Erythroblast (primary cell): ENCODE results near the gene KRTAP5-1.

Experiments
- DNase-seq, 2 experiments: peaks; one replicate each; lab custom pipeline; 2025; lab: John Stamatoyannopoulos, UW
- GATA1 ChIP-seq: IDR thresholded peaks from 2 replicates; pipeline ENCODE4 v1.6.1; 2011; ENCODE audit warnings: low read depth, mild to moderate bottlenecking, control low read depth, low read length, moderate library complexity
- POLR2A ChIP-seq: IDR thresholded peaks from 2 replicates; pipeline ENCODE4 v1.6.1; 2011; ENCODE audit warnings: mild to moderate bottlenecking, low read length

Gene KRTAP5-1

DNA sequence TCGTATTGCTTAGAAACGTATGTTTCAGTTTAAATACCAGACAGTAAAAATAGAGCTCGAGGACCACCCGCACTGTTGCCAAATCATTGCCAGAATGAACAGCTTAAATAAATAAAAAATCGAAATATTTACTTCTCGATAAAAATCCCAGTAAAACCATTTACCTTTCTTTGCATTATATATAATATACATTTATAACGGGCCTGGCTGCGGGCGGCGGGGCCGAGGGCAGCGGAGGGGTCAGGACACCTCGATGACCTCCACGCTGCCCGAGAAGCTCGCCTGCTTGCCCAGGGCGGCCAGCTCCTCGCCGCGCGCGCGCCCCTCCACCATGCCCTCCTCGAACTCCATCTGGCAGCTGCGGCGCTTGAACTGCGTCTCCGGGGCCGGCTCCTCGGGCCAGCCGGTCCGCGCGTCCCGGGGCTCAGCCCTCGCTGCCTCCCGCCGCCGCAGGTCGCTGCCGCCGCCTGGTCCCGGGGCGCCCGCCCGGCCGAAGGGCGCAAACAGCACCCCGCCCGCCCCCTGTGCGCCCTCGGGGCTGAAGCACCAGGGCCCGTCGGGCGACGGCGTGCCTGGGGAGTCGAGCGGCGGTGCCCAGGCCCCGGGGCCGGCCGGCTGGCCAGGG lies 28.7 kb downstream of the KRTAP5-1 start:
- DNase-seq = no peak
- TF ChIP-seq GATA1 (no peak), POLR2A (no peak)

DNA sequence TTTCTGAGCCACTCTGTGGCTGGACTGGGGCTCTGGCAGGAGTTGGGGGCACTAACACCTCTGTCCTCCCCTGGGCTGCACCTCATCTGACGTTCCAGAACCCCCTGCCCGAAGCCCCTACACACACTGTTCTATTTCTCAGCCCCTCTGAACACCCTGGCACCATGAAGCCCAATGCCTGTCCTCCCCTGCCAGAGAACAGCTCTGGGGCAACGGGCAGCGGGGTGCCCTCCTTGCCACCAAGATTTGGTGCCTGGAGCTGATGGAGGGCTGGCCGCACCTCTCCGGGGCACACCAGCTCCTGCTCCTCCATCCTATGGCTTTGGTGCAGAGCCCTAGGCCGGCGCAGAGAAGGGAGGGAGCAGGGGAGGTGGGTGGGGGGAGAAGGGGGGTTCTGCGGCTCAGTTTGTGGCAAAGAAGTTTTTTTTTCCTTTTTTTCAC lies 29.4 kb downstream of the KRTAP5-1 start:
- no peak for TF ChIP-seq POLR2A
- no peak for TF ChIP-seq GATA1
- no peak for DNase-seq

DNA sequence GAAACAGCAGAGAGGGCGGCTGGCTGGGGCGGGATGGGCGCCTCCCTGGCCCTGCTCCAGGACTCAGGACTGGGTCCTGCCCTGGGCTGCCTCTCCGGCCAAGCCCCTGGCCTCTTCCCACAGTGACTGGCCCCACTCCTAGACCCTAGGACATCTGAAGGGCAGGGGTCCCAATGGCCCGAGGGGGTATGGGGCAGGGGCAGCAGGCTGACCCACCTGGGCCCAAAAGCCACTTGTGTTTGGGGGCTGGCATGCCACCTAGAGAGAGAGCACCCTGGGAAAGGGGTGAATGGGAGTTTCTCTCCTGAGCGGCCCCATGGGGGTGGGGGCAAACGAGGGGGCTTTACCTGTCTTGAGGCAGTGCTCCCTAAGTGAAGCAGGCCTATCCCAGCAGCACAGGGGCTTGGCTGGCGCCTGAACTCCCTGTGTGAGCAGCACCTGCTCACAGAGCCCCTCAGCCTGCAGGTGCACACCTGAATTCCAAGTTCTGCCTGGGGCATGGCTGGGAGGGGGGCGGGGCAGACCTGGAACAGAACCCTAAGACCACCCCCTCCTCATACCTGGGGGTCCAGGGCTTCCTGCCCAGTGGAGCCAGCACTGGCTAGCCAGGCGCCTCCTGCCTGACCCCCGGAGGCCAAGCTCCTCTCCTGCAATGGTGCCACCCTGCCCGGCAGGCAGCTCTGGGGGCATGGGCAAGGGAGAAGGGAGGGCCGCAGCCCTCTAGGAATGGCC lies 29.9 kb downstream of the KRTAP5-1 start:
- no peak for DNase-seq
- TF ChIP-seq GATA1 (no peak), POLR2A (no peak)

DNA sequence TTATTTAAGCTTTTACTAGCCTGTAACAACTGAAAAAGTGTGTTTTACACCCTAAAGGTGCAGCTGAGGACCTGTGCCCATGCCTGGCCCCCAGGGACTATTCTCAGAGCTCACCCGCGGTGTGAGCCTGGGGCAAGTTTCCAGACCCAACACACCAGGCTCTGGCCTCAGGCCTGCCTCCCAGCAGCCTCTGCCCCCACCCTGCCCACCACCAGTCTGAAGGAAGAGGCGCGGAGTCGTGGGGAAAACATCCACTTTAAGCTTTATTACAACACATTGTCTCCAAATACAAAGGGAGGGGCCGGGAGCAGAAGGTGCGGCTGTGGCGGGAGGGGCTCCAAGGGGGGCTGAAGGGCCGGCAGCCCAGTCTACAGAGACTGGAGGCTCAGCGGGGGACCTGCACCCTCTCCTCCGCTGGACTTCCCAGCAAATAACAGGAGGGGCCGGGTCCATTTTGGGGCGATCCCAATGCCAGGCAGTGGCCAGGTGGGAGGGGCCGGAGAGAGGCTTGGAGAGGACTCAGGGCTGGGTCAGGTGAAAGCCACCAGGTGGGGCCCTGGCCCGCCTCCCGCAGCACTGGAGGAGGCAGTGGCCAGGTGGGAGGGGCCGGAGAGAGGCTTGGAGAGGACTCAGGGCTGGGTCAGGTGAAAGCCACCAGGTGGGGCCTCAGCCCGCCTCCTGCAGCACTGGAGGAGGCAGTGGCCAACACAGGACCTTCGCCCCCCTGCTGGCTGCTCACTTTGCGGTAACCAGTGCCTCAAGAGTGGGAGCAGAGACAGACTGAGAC lies 31.1 kb downstream of the KRTAP5-1 start:
- DNase-seq = no peak
- TF ChIP-seq GATA1 (no peak), POLR2A (no peak)

DNA sequence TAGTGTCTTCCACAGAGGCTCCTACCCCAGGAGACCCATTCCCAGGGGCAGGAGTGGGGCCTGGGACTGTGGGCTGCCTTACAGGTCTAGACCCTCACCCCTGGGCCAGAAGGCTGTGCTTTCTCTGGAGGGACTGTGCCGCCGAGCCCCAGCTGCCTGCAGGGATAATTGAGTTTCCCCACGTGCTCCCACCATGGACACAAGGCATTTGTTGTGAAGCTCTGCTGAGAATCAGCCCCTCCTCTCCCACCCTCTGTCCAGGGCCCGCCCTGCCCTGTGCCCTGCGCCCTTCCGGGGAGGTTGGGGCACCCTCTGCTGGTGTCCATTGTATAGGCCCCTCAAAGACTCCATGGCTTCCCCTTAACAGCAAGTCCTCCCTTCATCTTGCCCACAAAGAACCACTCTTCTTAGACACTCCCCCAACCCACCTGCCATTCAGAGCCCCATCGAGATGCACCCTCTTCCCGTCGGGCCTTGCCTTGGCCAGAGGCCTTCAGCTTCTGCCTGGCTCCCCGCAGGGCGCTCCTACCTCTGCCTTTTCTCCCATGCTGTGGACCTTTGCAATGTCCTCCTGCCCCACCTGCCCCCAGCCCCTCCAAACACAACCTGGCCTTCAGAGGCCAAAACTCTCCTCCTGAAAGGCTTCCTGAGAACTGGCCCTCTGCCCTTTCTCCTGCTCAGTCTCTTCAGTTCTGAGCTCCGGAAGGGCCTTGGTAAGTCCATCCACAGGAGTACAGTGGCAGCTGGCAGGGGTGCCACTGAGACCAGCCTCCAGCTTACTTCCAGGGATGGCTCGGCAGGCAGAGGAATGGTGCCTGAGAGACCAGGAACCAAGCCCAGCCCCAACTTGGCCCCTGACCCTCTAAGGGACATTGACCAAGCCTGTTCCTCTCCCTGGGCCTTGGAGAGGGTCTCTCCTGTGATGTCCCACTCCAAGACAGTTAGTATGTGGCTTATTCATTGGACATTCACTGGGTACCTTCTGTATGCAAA lies 35.4 kb downstream of the KRTAP5-1 start:
- TF ChIP-seq GATA1 (no peak), POLR2A (no peak)
- peak in 1 of 2 experiments; percentile 18 for DNase-seq

DNA sequence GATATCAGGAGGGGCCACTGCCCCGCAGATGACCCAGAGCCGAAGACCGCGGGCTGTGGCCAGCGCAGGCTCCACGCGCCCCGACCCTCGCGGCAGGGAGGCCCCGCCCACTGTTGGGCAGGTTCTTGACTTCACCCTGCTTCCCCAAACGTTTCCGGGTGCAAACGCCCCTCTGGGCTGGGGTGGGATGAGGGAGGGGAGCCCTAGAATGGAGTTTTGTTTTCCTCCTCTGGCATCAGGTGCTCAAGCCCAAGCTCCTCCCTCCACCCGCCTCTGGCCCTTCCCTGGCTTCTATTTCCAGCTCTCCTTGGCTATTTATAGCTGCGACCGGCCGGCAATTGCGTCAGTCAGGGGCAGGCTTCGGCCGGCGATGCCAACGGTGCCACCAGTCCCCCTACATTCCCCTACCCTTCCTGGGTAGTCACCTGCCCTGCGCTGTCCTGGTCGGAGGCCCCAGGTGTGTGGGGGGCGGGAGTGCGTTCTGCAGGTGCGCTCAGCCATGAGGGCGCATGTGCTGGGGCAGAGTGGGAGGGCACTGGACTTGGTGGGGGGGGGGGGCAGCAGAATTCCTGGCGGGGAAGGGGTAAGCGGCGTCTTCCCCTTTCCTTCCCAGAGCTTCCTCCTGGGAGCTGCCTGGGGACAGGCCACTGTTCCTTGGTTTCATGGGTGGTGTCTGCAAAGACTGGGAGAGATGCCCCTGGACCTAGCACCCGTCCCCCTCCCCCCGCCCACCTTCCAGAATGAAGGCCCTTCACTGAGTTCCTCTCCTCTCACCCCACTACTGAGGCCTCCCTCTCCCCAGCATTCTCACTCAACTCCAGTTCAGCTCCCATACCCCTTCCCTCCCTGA lies 36.6 kb downstream of the KRTAP5-1 start:
- TF ChIP-seq POLR2A = no peak
- TF ChIP-seq GATA1 = no peak

DNA sequence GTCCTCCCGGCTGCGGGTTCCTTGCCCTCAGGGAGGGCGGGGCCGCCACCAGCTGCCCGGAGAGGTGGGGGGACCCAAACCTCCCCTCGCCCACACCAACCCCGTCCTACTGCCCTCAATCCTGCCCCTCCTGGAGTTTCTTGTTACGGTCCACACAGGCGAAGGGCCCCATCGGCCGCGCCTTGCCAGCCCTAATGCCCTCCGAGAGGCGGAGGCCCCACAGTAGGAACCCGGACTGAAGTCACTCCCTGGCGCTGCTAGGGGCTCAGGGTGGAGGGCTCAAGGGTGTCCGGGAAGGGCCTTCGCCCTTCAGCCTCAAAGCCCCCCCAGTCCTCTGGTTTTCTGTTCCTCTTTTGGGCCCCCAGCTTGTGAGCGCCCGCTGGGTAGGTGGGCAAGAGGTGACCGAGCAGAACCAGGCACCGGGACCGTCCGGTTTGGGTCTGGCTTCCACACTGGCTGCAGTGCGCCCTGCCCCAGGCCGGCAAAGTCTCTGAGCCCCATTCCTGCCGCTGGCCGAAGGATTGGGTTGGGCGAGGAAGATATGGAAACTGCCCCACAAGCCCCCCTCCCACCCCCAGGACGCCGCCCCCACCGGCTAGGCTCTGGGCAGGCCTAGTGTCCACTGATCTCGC lies 37.5 kb downstream of the KRTAP5-1 start:
- TF ChIP-seq POLR2A (no peak), GATA1 (no peak)
- no peak for DNase-seq

More for the DNA sequence above, 36.6 kb downstream of the KRTAP5-1 start:
- DNase-seq = no peak

DNA sequence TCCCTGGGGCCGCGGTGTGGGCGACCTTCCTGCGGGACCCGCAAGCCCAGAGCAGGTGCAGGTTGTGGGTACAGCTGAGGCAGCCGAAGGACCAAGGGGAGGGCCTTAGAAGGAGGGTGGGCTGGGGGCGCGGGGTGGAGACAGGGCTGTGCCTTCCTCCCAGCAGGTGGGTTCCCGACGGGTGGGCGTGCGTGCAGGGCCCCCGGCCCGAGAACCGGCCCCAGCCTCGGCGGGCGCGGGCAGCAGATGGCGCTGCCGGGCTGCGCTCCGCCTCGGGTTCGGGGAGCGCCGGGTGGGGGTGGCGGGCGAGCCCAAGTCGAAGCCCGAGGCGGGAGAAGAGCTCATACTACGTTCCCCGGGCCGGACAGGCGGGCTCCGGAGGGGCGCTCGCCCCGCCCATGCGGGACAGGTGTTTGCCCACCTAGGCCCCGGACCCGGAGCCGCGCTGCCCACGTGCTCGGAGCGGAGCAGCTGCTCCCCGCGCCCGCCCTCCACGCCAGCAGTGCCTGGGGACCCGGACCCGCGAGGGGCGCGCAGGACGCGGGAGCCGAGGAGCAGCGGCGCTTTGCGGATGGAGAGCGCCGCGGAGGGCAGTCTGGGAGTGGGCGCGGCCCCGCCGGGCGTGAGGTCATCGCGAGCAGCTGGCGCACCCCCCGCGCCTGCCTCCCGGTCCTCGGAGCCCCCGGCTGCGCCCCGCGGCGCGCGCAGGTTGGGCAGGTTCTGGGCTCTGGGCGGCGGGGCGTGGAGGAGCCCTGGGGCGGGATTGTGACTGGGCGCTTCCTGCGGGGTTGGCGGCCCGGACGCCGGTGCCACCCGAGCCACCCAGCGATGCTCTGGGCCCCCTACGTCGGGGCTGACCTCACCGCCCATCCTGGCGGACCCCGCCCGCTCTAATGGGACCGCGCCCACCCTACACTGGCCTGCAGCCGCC lies 38.3 kb downstream of the KRTAP5-1 start:
- TF ChIP-seq GATA1 = no peak
- TF ChIP-seq POLR2A = no peak
- peak; percentile 48 to 60 for DNase-seq

DNA sequence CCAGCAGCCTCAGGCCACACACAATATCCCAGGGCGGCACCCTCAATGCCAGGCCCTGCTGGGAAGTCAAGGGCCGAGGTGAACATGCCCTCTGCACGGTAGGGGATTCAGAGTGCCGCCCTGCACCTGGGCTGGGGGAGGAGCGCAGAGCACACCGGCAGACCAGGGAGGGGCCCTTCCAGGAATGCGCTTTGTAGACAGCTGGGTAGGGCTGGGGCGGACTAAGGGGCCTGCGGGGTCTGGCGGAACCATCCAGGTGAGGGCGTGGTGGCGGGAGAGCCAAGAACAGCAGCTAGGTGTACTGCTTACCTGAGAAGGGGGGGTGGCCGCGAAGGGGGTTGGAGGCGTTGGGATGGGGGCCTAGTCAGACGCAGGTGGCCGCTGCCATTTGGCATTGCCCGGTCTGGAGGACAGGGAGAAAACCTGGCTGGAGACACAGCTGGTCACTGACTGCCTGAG lies 39.0 kb downstream of the KRTAP5-1 start:
- TF ChIP-seq GATA1 (no peak), POLR2A (no peak)
- no peak for DNase-seq

DNA sequence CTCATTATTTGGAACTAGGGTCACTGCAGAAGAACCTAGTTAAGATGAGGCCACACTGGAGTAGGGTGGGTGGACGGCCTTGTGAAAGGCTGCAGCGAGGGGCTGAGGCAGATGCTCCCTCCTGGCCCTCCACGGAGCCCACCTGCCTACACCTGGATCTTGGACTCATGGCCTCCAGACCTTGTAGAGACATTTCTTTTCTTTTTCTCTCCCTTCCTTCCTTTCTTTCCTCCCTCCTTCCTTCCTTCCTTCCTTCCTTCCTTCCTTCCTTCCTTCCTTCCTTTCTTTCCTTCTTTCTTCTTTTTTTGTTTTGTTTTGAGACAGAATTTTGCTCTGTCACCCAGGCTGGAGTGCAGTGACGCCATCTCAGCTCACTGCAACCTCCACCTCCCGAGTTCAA lies 39.7 kb downstream of the KRTAP5-1 start:
- TF ChIP-seq POLR2A (no peak), GATA1 (no peak)
- no peak for DNase-seq
